BLaER1 (cell line): Measurements from ENCODE around the gene ANGPTL3.
"Not testable (repeated sequence)": the region's sequence is repeated elsewhere in the genome, so short reads cannot be mapped to it uniquely, and the experiment has no call there.

Experiments
- H3K27ac ChIP-seq: shearing (Covaris generic); formaldehyde crosslinking; 2 replicates; pipeline ENCODE4 v1.8.1; 2022
- H3K27me3 ChIP-seq: shearing (Covaris generic); formaldehyde crosslinking; 2 replicates; pipeline ENCODE4 v1.8.1; 2022
- H3K36me3 ChIP-seq: shearing (Covaris generic); formaldehyde crosslinking; 2 replicates; pipeline ENCODE4 v1.8.1; 2022
- H3K4me1 ChIP-seq: shearing (Covaris generic); formaldehyde crosslinking; 2 replicates; pipeline ENCODE4 v1.8.1; 2022
- H3K4me2 ChIP-seq: shearing (Covaris generic); formaldehyde crosslinking; 2 replicates; pipeline ENCODE4 v1.8.1; 2022
- H3K4me3 ChIP-seq: shearing (Covaris generic); formaldehyde crosslinking; 2 replicates; pipeline ENCODE4 v1.8.1; 2022
- H3K9ac ChIP-seq: shearing (Covaris generic); formaldehyde crosslinking; 2 replicates; pipeline ENCODE4 v1.8.1; 2022
- H3K9me3 ChIP-seq: shearing (Covaris generic); formaldehyde crosslinking; 2 replicates; pipeline ENCODE4 v1.8.1; 2022
- H4K20me1 ChIP-seq: shearing (Covaris generic); formaldehyde crosslinking; 2 replicates; pipeline ENCODE4 v1.8.1; 2022
- Cebpa-rat ChIP-seq: shearing (Covaris generic); IDR thresholded peaks from 2 replicates; pipeline ENCODE4 v1.8.1; 2022

Gene ANGPTL3

DNA sequence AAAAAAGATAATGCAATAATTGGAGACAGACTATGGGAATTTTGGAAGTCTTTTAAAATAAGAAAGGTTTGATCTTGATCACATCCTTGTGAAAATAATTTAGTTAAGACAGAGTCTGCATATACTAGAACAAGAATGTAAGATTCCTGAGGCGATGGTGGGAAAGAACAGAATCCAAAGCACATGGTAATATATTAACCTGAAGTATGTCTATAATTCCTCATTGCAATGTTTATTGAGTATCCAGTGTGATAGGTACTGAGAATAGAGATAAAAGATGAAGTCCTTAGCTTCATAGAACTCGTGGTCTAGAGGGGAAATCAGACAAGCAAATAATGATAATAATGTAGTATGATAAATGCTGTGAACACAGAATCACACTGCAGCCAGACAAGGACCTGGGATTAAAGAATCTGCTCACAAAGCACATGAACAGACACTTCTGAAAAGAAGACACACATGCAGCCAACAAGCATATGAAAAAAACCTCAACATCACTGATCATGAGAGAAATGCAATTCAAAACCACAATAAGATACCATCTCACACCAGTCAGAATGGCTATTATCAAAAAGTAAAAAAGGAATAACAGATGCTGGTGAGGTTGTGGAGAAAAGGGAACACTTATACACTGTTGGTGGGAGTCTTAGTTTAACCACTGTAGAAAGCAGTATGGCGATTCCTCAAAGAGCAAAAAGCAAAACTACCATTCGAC, 6.9 kb upstream of the ANGPTL3 start:
- Histone ChIP-seq H3K9me3 (no peaks in the 10 kb centered on the region), H3K4me3 (no peak overlapping the region), H3K27ac (no peak overlapping the region), H3K4me1 (no peaks in the 10 kb centered on the region), H3K36me3 (peaks cover 7% of the 10 kb centered on the region; the same call in 1 of the 2 replicates), H3K27me3 (no peaks in the 10 kb centered on the region), H3K4me2 (no peak overlapping the region), H3K9ac (no peak overlapping the region), H4K20me1 (no peaks in the 10 kb centered on the region)
- no peak for TF ChIP-seq Cebpa-rat

GRCh38 chr1:62590970-62591368, 6.4 kb upstream of the ANGPTL3 start:
- TF ChIP-seq Cebpa-rat, result no peak
- no peaks in the 10 kb centered on the region for H3K9me3 ChIP-seq
- H4K20me1 ChIP-seq, result no peaks in the 10 kb centered on the region
- peaks cover 1% of the 10 kb centered on the region; the same call in 1 of the 2 replicates for H3K36me3 ChIP-seq
- H3K27me3 ChIP-seq, result no peaks in the 10 kb centered on the region
- no peak overlapping the region for H3K9ac ChIP-seq
- H3K4me3 ChIP-seq, result no peak overlapping the region
- H3K27ac ChIP-seq, result no peak overlapping the region
- no peaks in the 10 kb centered on the region for H3K4me1 ChIP-seq
- H3K4me2 ChIP-seq, result no peak overlapping the region

DNA sequence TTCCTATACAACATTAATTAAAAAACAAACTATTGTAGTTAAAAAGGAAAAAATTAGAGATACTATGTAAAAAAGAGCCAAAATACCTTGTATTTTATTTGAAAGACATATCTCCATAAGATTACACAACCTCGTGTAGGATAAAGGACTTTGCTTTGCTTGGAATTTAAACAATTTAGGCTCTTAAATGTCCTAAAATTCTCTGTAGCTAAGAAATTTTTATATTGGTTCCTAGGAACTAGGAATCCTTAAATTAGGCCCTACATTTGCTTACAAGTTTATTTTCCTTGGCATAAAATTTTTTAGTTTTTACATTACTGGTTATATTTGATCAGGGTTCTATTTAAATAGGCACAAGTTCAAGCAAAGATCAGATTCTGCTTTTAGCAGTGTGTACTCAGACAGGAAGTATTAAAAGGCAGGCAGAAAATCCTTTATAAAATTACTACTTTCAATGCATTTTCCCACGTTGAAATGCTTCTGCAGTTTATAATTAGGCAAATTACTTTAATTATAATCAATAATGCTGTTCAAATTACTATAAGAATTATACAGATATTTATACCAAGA, 3.4 kb upstream of the ANGPTL3 start:
- Histone ChIP-seq H4K20me1 (no peaks in the 10 kb centered on the region), H3K4me3 (no peak overlapping the region), H3K36me3 (no peaks in the 10 kb centered on the region), H3K9me3 (no peaks in the 10 kb centered on the region), H3K27me3 (no peaks in the 10 kb centered on the region), H3K9ac (no peak overlapping the region), H3K27ac (no peak overlapping the region), H3K4me1 (no peaks in the 10 kb centered on the region), H3K4me2 (no peak overlapping the region)
- TF ChIP-seq Cebpa-rat, result no peak

GRCh38 chr1:62595647-62596046, 1.7 kb upstream of the ANGPTL3 start:
- Histone ChIP-seq H3K9me3 (no peaks in the 10 kb centered on the region), H3K9ac (no peak overlapping the region), H3K4me1 (no peaks in the 10 kb centered on the region), H3K27ac (no peak overlapping the region), H3K4me2 (no peak overlapping the region), H3K4me3 (no peak overlapping the region), H4K20me1 (no peaks in the 10 kb centered on the region), H3K27me3 (no peaks in the 10 kb centered on the region), H3K36me3 (no peaks in the 10 kb centered on the region)
- TF ChIP-seq Cebpa-rat, result no peak

DNA sequence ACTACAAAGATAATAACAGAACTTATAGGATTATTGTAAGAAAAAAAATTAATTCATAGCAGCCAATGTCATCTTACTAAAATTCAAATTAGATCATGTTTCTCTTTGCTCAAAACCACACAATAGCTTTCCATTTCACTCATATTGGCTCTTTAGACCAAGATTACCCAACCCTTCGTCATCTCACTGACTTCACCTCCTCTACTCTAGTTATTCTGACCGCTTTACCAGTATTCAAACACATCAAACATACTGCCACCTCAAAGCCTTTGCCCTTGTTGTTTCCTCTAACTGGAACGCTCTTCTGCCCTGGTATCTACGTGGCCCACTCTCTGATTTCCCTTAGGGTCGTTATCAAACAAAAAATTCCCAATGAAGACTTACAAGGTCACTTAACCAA, 1.7 kb downstream of the ANGPTL3 start:
- Histone ChIP-seq H3K4me2 (no peak overlapping the region), H4K20me1 (no peaks in the 10 kb centered on the region), H3K27me3 (no peaks in the 10 kb centered on the region), H3K36me3 (no peaks in the 10 kb centered on the region), H3K9ac (no peak overlapping the region), H3K27ac (no peak overlapping the region), H3K4me3 (no peak overlapping the region), H3K9me3 (no peaks in the 10 kb centered on the region), H3K4me1 (no peaks in the 10 kb centered on the region)
- no peak for TF ChIP-seq Cebpa-rat

- no peaks in the 10 kb centered on the region for H3K4me1 ChIP-seq
- H3K4me2 ChIP-seq, result no peak overlapping the region
- no peaks in the 10 kb centered on the region for H4K20me1 ChIP-seq
- no peak overlapping the region for H3K9ac ChIP-seq
- no peaks in the 10 kb centered on the region for H3K27me3 ChIP-seq
- H3K27ac ChIP-seq, result no peak overlapping the region
- H3K4me3 ChIP-seq, result no peak overlapping the region
- no peaks in the 10 kb centered on the region for H3K36me3 ChIP-seq
- no peaks in the 10 kb centered on the region for H3K9me3 ChIP-seq
- TF ChIP-seq Cebpa-rat, result no peak
Observed at GRCh38 chr1:62601457-62601856, 4.1 kb downstream of the ANGPTL3 start.

DNA sequence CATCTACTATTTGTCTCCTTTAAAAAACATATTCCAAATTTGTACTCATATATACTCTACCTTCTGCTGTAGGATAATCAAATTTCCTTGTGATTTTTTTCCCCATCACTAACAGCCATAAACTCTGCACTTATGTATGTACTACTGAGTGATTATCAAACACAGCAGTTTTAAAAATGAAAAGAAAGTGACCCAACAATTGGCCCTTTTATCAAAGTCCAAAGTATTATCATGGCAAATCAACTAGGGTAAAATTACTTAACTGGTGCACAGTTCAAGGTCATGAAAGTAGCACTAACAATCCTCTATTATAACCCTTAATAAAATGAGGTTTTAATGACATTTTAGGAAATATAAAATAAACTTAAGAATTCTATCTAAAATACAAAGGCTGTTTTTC, 11.6 kb downstream of the ANGPTL3 start:
- Histone ChIP-seq H3K9me3 (no peaks in the 10 kb centered on the region), H3K27ac (no peak overlapping the region), H3K27me3 (no peaks in the 10 kb centered on the region), H3K4me2 (no peak overlapping the region), H3K9ac (no peak overlapping the region), H4K20me1 (no peaks in the 10 kb centered on the region), H3K4me3 (no peak overlapping the region), H3K4me1 (no peaks in the 10 kb centered on the region), H3K36me3 (peaks cover 11% of the 10 kb centered on the region)
- TF ChIP-seq Cebpa-rat, result no peak

GRCh38 chr1:62610588-62610987, 13.3 kb downstream of the ANGPTL3 start:
- H3K4me2 ChIP-seq, H3K27me3 ChIP-seq, H4K20me1 ChIP-seq, H3K9ac ChIP-seq, H3K4me1 ChIP-seq, H3K27ac ChIP-seq, H3K9me3 ChIP-seq, H3K4me3 ChIP-seq: not testable (repeated sequence)
- H3K36me3 ChIP-seq, result peaks cover 11% of the 10 kb centered on the region

DNA sequence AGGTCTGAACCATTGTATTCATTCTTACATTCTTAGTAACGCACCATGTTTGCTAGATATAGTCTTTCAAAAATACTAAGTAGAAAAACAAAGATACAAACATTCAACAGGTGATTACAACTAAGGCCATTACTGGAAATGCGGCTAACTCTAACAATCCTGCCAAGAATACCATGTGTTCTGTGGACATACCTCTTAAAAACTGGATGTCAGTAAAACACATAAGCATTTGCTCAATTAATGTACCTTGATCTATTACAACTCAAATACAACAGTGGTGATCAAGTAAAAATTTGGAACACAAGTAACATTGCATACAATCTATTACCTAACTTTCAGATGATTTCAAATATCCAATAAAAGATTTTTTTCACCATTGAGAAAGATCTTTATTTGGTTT, 15.4 kb downstream of the ANGPTL3 start:
- Histone ChIP-seq H3K4me2 (no peak overlapping the region), H3K27ac (no peak overlapping the region), H3K4me3 (no peak overlapping the region), H3K27me3 (no peaks in the 10 kb centered on the region), H3K4me1 (no peaks in the 10 kb centered on the region), H4K20me1 (no peaks in the 10 kb centered on the region), H3K9me3 (no peaks in the 10 kb centered on the region), H3K36me3 (peaks cover 12% of the 10 kb centered on the region), H3K9ac (no peak overlapping the region)
- TF ChIP-seq Cebpa-rat, result no peak

DNA sequence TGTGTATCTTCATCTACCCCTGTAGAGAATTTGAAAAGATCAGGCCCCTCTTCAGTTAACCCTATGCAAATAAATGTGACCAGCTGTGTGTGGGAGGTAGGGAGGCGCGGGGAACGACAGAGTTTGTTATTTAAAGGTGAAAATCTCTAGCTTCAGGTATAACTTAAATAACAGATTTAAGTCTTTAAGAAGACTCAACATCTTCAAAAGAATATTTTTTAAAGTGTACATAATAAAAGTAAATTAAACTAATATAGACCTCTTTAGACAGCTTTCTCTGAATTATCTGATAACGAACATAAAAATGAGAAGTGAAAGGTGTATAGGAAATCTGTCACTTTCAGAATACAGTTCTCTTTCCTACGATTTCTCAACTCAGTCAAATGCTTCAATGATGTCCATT, 16.0 kb downstream of the ANGPTL3 start:
- Histone ChIP-seq H3K9me3 (no peaks in the 10 kb centered on the region), H3K9ac (no peak overlapping the region), H3K4me3 (no peak overlapping the region), H4K20me1 (no peaks in the 10 kb centered on the region), H3K4me2 (no peak overlapping the region), H3K36me3 (peaks cover 18% of the 10 kb centered on the region), H3K27ac (no peak overlapping the region), H3K27me3 (no peaks in the 10 kb centered on the region), H3K4me1 (no peaks in the 10 kb centered on the region)
- no peak for TF ChIP-seq Cebpa-rat
